Activated T-helper 17 cell treated with anti-CD3 and anti-CD28 coated beads, Interleukin-2, amount 50 U/mL, for 72 hours (primary cell): ENCODE results near the gene THRB. TPM values are rescaled to one million over a fixed set of nuclear protein-coding genes. Genes with fewer than 3 reads are reported as not detected.

Source experiments
- ATAC-seq: fragments of 150-1000 bp; cut with Tn5 transposase; replicated peaks from 2 replicates; pipeline ENCODE4 v1.10.0; 2021; ENCODE audit warnings: mild to moderate bottlenecking, moderate library complexity
- H3K27ac Mint-ChIP-seq: one replicate; pipeline ENCODE4 v1.8.0; 2022; ENCODE audit warnings: mixed read lengths
- H3K27me3 Mint-ChIP-seq: one replicate; pipeline ENCODE4 v1.8.0; 2022; ENCODE audit warnings: mixed read lengths
- H3K36me3 Mint-ChIP-seq: one replicate; pipeline ENCODE4 v1.8.0; 2022; ENCODE audit warnings: low read depth, mild to moderate bottlenecking, mixed read lengths
- H3K4me1 Mint-ChIP-seq: one replicate; pipeline ENCODE4 v1.8.0; 2022; ENCODE audit warnings: mixed read lengths
- H3K4me3 Mint-ChIP-seq: one replicate; pipeline ENCODE4 v1.8.0; 2022; ENCODE audit warnings: mild to moderate bottlenecking, mixed read lengths
- H3K9me3 Mint-ChIP-seq: one replicate; pipeline ENCODE4 v1.8.0; 2022; ENCODE audit warnings: mixed read lengths
- total RNA-seq, 2 donors: library from RNA; stranded (reverse); gene quantifications; one replicate each; pipeline ENCODE4 v1.2.3, GENCODE V29; 2022

Gene THRB
- total RNA-seq, 2 donors from 2014 or later, result not detected

GRCh38 chr3:24086617-24087404 lies 407.8 kb downstream of the THRB start:
- Mint-ChIP-seq H3K27me3 (no peaks in the 10 kb centered on the region), H3K9me3 (no peaks in the 10 kb centered on the region), H3K4me1 (no peaks in the 10 kb centered on the region), H3K27ac (no peak overlapping the region), H3K4me3 (no peak overlapping the region), H3K36me3 (no peaks in the 10 kb centered on the region)
- ATAC-seq, result no peak

GRCh38 chr3:24086206-24086605 lies 408.4 kb downstream of the THRB start:
- Mint-ChIP-seq H3K27me3 (no peaks in the 10 kb centered on the region), H3K9me3 (no peaks in the 10 kb centered on the region), H3K4me1 (no peaks in the 10 kb centered on the region), H3K36me3 (no peaks in the 10 kb centered on the region), H3K4me3 (no peak overlapping the region), H3K27ac (no peak overlapping the region)
- no peak for ATAC-seq

GRCh38 chr3:24072193-24072592 lies 422.5 kb downstream of the THRB start:
- H3K9me3 Mint-ChIP-seq, result peaks cover 4% of the 10 kb centered on the region
- no peaks in the 10 kb centered on the region for H3K27me3 Mint-ChIP-seq
- ATAC-seq, result no peak
- no peaks in the 10 kb centered on the region for H3K4me1 Mint-ChIP-seq
- no peaks in the 10 kb centered on the region for H3K36me3 Mint-ChIP-seq
- H3K27ac Mint-ChIP-seq, result no peak overlapping the region
- H3K4me3 Mint-ChIP-seq, result no peak overlapping the region

- Mint-ChIP-seq H3K4me3 (no peak overlapping the region), H3K4me1 (no peaks in the 10 kb centered on the region), H3K27ac (no peak overlapping the region), H3K9me3 (peaks cover 4% of the 10 kb centered on the region), H3K27me3 (no peaks in the 10 kb centered on the region), H3K36me3 (no peaks in the 10 kb centered on the region)
- no peak for ATAC-seq
Measured at GRCh38 chr3:24069045-24069444, 425.6 kb downstream of the THRB start.

GRCh38 chr3:24067483-24067882 lies 427.2 kb downstream of the THRB start:
- ATAC-seq, result no peak
- H3K27ac Mint-ChIP-seq, result no peak overlapping the region

More at GRCh38 chr3:24067483-24067882, 427.2 kb downstream of the THRB start:
- Mint-ChIP-seq H3K9me3 (peaks cover 4% of the 10 kb centered on the region), H3K4me3 (no peak overlapping the region), H3K36me3 (no peaks in the 10 kb centered on the region), H3K4me1 (no peaks in the 10 kb centered on the region), H3K27me3 (no peaks in the 10 kb centered on the region)
